Lower lobe of right lung (tissue), 2 donors: ENCODE results near the gene FGF19. TPM values are rescaled to one million over a fixed set of nuclear protein-coding genes. Genes with fewer than 3 reads are reported as not detected.

ENCODE experiments used
- ATAC-seq, 2 donors: fragments of 200-7000 bp; cut with Tn5 transposase; one replicate each; pipeline ENCODE4 v1.9.1; 2020 to 2022; ENCODE audit warnings: mild to moderate bottlenecking in 2 of 2, moderate library complexity in 2 of 2
- DNase-seq: peaks from one replicate; pipeline ENCODE4 v3.0.0-alpha.2; 2020
- H3K27ac ChIP-seq: fragments of 200-600 bp; one replicate; pipeline ENCODE4 v1.8.0; 2022
- H3K27me3 ChIP-seq: fragments of 200-600 bp; one replicate; pipeline ENCODE4 v1.8.0; 2022; ENCODE audit warnings: low read depth
- H3K36me3 ChIP-seq: fragments of 200-600 bp; one replicate; pipeline ENCODE4 v1.8.0; 2022; ENCODE audit warnings: mild to moderate bottlenecking
- H3K4me1 ChIP-seq: fragments of 200-600 bp; one replicate; pipeline ENCODE4 v1.8.0; 2022
- H3K4me3 ChIP-seq: fragments of 200-600 bp; one replicate; pipeline ENCODE4 v1.8.0; 2022; ENCODE audit warnings: mild to moderate bottlenecking
- H3K9me3 ChIP-seq: fragments of 200-600 bp; one replicate; pipeline ENCODE4 v1.8.0; 2022
- intact Hi-C: fragments of 100-400 bp; cut with DNase I; formaldehyde crosslinking; loops from one replicate; pipeline ENCODE4 v1.11.0; 2022
- total RNA-seq: library from RNA; stranded (reverse); fragmentation: NEBNext Ultra II Directional; extraction: Animal tissue kit (Norgen Biotek cat#: 25700); gene quantifications from one replicate; pipeline ENCODE4 v1.2.1, GENCODE V29; 2021
- TF ChIP-seq, protein P1 (sequence below): fragments of 200-600 bp; IDR thresholded peaks from one replicate; pipeline ENCODE4 v1.8.0; 2022; ENCODE audit warnings: antibody characterized with exemption, mild to moderate bottlenecking
- donor health status: DM: no; HTN: yes; CAD: no; lungs with severe emphysema.

FGF19 gene
- total RNA-seq, 1 donor from 2014 or later, result not detected

DNA sequence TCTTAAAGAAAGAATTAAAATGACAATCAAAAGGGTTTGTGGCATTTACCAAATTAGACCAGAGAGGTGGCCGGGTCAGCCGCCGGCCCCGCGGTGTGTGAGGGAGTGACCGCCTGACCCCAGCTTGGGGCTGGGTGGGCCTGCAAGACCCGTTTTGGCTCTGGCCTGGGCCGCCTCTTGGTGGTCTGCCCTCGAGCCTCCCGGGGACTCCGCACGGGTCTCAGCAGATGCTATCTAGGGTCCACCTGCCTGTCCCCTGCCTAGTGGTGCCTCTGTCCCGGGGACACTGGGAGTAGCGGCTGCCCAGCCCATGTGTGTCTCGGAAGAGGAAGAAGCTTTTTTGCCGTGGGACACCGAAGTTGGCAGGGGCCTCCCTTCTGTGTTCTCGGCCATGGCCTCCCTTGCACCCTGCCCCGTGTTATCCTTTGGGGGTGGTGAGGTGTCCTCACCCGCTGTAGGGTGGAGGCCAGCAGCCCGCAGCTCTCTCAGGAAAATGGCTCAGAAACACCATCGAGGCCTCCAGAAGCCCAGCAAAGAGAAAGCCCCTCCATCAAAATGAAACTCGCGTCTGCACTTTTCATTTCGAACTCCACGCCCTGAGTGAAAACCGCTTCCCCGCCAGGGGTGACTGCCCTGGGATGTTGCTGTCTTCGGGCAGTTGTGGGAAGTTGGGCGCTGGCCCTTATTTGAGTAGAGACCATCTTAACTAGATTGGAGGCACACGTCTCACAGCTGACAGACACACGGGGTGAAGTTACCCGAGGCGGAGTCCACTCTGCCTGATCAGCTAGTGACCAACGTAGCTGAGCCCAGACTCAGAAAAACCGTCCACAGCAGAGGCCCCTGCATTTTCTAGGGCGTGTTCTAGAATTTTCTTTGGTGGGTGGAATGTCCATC is 54.9 kb downstream of the FGF19 start:
- TF ChIP-seq, protein P1, sequence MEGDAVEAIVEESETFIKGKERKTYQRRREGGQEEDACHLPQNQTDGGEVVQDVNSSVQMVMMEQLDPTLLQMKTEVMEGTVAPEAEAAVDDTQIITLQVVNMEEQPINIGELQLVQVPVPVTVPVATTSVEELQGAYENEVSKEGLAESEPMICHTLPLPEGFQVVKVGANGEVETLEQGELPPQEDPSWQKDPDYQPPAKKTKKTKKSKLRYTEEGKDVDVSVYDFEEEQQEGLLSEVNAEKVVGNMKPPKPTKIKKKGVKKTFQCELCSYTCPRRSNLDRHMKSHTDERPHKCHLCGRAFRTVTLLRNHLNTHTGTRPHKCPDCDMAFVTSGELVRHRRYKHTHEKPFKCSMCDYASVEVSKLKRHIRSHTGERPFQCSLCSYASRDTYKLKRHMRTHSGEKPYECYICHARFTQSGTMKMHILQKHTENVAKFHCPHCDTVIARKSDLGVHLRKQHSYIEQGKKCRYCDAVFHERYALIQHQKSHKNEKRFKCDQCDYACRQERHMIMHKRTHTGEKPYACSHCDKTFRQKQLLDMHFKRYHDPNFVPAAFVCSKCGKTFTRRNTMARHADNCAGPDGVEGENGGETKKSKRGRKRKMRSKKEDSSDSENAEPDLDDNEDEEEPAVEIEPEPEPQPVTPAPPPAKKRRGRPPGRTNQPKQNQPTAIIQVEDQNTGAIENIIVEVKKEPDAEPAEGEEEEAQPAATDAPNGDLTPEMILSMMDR, result no peak
- Histone ChIP-seq H3K36me3 (peaks cover 88% of the 10 kb centered on the region), H3K4me1 (peaks cover 23% of the 10 kb centered on the region), H3K9me3 (no peaks in the 10 kb centered on the region), H3K27ac (no peak overlapping the region), H3K4me3 (no peak overlapping the region), H3K27me3 (no peaks in the 10 kb centered on the region)
- ATAC-seq (no peak), DNase-seq (no peak)
- intact Hi-C loops, result loop anchor here (10.0 kb wide), 1 partner anchor 354 kb away; the partner anchor contains the start of gene MYEOV

Other genes with a start within 250 kb of the FGF19 start
- gene LINC01488, start 222.4 kb downstream of the FGF19 start, total RNA-seq, result not detected
- gene CCND1, start 62.9 kb downstream of the FGF19 start, total RNA-seq, result 202 TPM
- 23.7 TPM for gene LTO1, start 28.7 kb downstream of the FGF19 start, total RNA-seq
- not detected for gene FGF4, start 71.3 kb upstream of the FGF19 start, total RNA-seq
- gene FGF3, start 115.4 kb upstream of the FGF19 start, total RNA-seq, result not detected